HepG2 (cell line): ENCODE measurements around the gene CUL9. TPM values are rescaled to one million over a fixed set of nuclear protein-coding genes. Genes with fewer than 3 reads are reported as not detected.
A peak's percentile ranks its signal among the peaks of the same experiment; 100 is the strongest.

ENCODE experiments used
- CBX5 ChIP-seq: sonication (generic); formaldehyde crosslinking; IDR thresholded peaks from 2 replicates; pipeline ENCODE4 v1.4.0; 2020; ENCODE audit warnings: missing genetic modification reagents, borderline replicate concordance
- ERF ChIP-seq: IDR thresholded peaks from 2 replicates; pipeline ENCODE4 v1.6.1; 2018; ENCODE audit warnings: missing biosample characterization, missing genetic modification reagents
- FOXP1 ChIP-seq, 2 experiments: fragments of 450-650 bp in 1 of 2; IDR thresholded peaks; 2 replicates each; pipeline ENCODE4 v1.6.1; 2017 to 2018; ENCODE audit warnings: antibody characterized with exemption in 1 of 2
- HOXA7 ChIP-seq: sonication (generic); formaldehyde crosslinking; IDR thresholded peaks from 2 replicates; pipeline ENCODE4 v1.8.1; 2022; ENCODE audit warnings: mild to moderate bottlenecking, missing genetic modification reagents, moderate library complexity
- SKI ChIP-seq: fragments of 450-650 bp; IDR thresholded peaks from one replicate; pipeline ENCODE4 v1.6.1; 2018; ENCODE audit warnings: mild to moderate bottlenecking; ENCODE audit not compliant: partially characterized antibody
- ZFP41 ChIP-seq: sonication (generic); formaldehyde crosslinking; IDR thresholded peaks from 2 replicates; pipeline ENCODE4 v1.4.0; 2020; ENCODE audit warnings: mild to moderate bottlenecking, missing genetic modification reagents, borderline replicate concordance
- ZFX ChIP-seq: sonication (generic); formaldehyde crosslinking; IDR thresholded peaks from 2 replicates; pipeline ENCODE4 v1.4.0; 2020; ENCODE audit warnings: mild to moderate bottlenecking, low read depth, missing genetic modification reagents, moderate library complexity
- ZNF33B ChIP-seq: sonication (generic); formaldehyde crosslinking; IDR thresholded peaks from 2 replicates; pipeline ENCODE4 v1.5.1; 2020; ENCODE audit warnings: mild to moderate bottlenecking, missing genetic modification reagents
- ZNF468 ChIP-seq: sonication (generic); formaldehyde crosslinking; IDR thresholded peaks from 2 replicates; pipeline ENCODE4 v1.8.0; 2022; ENCODE audit warnings: mild to moderate bottlenecking, moderate library complexity, missing genetic modification reagents
- ZNF556 ChIP-seq: sonication (generic); formaldehyde crosslinking; IDR thresholded peaks from 2 replicates; pipeline ENCODE4 v1.4.0; 2020; ENCODE audit warnings: mild to moderate bottlenecking, missing genetic modification reagents, borderline replicate concordance
- polyA plus RNA-seq, 8 experiments: library from polyadenylated mRNA; depleted of rRNA in 3 of 8; stranded (reverse) in 7 of 8; unstranded in 1 of 8; fragments of >200 nt; fragmentation: Illumina TruSeq in 4 of 8; extraction: Trizol in 4 of 8; gene quantifications; 2 replicates each; pipeline versions ENCODE4 v1.2.1 to v1.2.3, GENCODE V29; 2011 to 2016; ENCODE audit warnings: low read depth in 4 of 8, missing spikeins in 1 of 8, mixed read lengths in 1 of 8; ENCODE audit not compliant: insufficient read depth in 1 of 8
- total RNA-seq, 5 experiments: library from RNA; depleted of rRNA; stranded (reverse); fragments of >200 nt; fragmentation: Illumina TruSeq; extraction: Trizol; gene quantifications; 2 replicates each; pipeline ENCODE4 v1.2.3, GENCODE V29; 2016; ENCODE audit warnings: low read depth in 1 of 5
- TF ChIP-seq, protein P1 (sequence below): sonication (generic); formaldehyde crosslinking; IDR thresholded peaks from 2 replicates; pipeline ENCODE4 v1.8.1; 2023; ENCODE audit warnings: mild to moderate bottlenecking, moderate library complexity, missing genetic modification reagents
- TF ChIP-seq, protein P2 (sequence below): sonication (generic); formaldehyde crosslinking; conservative IDR thresholded peaks from 2 replicates; pipeline ENCODE4 v1.5.0; 2020; ENCODE audit warnings: missing genetic modification reagents
- TF ChIP-seq, protein P3 (sequence below): sonication (generic); formaldehyde crosslinking; IDR thresholded peaks from 2 replicates; pipeline ENCODE4 v1.4.0; 2020; ENCODE audit warnings: mild to moderate bottlenecking, missing genetic modification reagents
- TF ChIP-seq, protein P4 (sequence below): sonication (generic); formaldehyde crosslinking; IDR thresholded peaks from 2 replicates; pipeline ENCODE4 v1.9.0; 2022; ENCODE audit warnings: missing genetic modification reagents, mild to moderate bottlenecking, borderline replicate concordance
- TF ChIP-seq, protein P5 (sequence below): sonication (generic); formaldehyde crosslinking; IDR thresholded peaks from 2 replicates; pipeline ENCODE4 v1.4.0; 2020; ENCODE audit warnings: missing genetic modification reagents
- TF ChIP-seq, protein P6 (sequence below): sonication (generic); formaldehyde crosslinking; IDR thresholded peaks from 2 replicates; pipeline ENCODE4 v1.8.0; 2022; ENCODE audit warnings: mild to moderate bottlenecking, missing genetic modification reagents, moderate library complexity
- TF ChIP-seq, protein P7 (sequence below): sonication (generic); formaldehyde crosslinking; IDR thresholded peaks from 2 replicates; pipeline ENCODE4 v1.5.1; 2020; ENCODE audit warnings: mild to moderate bottlenecking, missing genetic modification reagents, moderate library complexity

CUL9 gene
- total and polyA plus RNA-seq, 2 of the 13 experiments (the other 11 are each of a cell fraction or from before 2014, with no cell fraction given), result 11.4 to 13.7 TPM

DNA sequence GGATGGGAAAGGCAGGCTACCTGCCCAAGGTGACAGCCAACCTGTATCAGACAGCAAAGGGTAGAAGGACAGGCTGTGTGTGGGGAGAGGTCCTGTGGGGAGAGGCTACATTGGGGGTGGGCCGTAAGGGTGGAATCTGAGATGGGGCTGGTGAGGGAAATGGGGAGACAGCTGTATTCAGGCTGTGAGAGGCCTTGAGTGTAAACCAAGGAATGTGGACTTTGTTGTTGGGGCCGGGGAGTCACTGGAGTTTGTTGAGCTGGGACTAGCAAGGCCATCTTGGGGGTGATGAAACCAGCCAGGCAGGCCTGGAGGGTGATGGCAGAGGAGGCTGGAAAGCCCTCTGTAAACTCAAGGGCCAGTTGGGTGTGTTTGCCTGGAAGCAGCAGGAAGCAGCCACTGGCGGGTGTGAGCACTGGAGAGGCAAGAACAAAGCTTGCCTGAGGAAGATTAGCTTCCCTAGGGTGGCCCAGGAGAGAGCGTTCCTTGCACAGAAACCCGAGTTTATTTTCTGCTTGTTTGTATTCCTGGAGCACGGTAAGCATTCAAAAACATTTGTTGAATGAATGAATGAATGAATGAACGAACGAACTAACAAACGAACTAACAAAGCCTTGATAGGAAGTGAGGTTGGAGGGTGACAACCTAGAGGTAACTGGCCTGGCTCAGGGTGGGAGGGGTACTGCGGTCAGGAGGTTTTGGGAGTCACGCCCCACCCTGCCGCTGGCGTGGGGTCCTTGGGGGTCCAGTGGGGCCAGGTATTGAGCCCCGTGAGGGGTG is 80.2 kb downstream of the CUL9 start (continued):
- TF ChIP-seq FOXP1 (IDR thresholded peaks at IDR 0.05) (no peak), FOXP1 (CRISPR knock-in tag; IDR thresholded peaks at IDR 0.05) (0 out of 2 replicates have a peak, but pooled peaks have one; percentile 25), HOXA7 (no peak), ZNF468 (no peak), SKI (peak; percentile 11), CBX5 (CRISPR knock-in tag) (0 out of 2 replicates have a peak, but pooled peaks have one; percentile 44), ZFX (CRISPR knock-in tag) (peak; percentile 34; the same call in 1 of the 2 replicates), ZNF33B (CRISPR knock-in tag) (no peak), ZNF556 (peak; percentile 45; the same call in 1 of the 2 replicates), ZFP41 (no peak), ERF (peak; percentile 71; the same call in 1 of the 2 replicates)
- TF ChIP-seq, protein P1, sequence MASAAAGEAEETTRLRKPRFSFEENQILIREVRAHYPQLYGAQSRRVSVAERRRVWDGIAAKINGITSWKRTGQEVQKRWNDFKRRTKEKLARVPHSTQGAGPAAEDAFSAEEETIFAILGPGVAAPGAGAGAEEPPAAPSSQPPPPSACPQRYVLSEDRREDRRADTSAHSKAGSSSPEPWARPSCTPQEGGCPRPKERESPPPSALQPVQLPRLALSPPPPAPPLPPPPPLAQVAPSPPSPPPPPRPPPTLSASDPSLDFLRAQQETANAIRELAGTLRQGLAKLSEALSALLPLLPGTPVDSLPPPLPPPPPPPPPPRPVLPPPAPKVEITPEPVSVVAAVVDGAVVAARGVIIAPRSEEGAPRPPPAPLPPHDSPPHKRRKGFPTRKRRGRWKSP (CRISPR knock-in tag), result 0 out of 2 replicates have a peak, but pooled peaks have one; percentile 38
- TF ChIP-seq, protein P2, sequence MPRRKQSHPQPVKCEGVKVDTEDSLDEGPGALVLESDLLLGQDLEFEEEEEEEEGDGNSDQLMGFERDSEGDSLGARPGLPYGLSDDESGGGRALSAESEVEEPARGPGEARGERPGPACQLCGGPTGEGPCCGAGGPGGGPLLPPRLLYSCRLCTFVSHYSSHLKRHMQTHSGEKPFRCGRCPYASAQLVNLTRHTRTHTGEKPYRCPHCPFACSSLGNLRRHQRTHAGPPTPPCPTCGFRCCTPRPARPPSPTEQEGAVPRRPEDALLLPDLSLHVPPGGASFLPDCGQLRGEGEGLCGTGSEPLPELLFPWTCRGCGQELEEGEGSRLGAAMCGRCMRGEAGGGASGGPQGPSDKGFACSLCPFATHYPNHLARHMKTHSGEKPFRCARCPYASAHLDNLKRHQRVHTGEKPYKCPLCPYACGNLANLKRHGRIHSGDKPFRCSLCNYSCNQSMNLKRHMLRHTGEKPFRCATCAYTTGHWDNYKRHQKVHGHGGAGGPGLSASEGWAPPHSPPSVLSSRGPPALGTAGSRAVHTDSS (CRISPR knock-in tag), result 0 out of 2 replicates have a peak, but pooled peaks have one; percentile 43
- TF ChIP-seq, protein P3, sequence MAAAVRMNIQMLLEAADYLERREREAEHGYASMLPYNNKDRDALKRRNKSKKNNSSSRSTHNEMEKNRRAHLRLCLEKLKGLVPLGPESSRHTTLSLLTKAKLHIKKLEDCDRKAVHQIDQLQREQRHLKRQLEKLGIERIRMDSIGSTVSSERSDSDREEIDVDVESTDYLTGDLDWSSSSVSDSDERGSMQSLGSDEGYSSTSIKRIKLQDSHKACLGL, result 0 out of 2 replicates have a peak, but pooled peaks have one; percentile 13
- TF ChIP-seq, protein P4, sequence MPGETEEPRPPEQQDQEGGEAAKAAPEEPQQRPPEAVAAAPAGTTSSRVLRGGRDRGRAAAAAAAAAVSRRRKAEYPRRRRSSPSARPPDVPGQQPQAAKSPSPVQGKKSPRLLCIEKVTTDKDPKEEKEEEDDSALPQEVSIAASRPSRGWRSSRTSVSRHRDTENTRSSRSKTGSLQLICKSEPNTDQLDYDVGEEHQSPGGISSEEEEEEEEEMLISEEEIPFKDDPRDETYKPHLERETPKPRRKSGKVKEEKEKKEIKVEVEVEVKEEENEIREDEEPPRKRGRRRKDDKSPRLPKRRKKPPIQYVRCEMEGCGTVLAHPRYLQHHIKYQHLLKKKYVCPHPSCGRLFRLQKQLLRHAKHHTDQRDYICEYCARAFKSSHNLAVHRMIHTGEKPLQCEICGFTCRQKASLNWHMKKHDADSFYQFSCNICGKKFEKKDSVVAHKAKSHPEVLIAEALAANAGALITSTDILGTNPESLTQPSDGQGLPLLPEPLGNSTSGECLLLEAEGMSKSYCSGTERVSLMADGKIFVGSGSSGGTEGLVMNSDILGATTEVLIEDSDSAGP (CRISPR knock-in tag), result 0 out of 2 replicates have a peak, but pooled peaks have one; percentile 24
- TF ChIP-seq, protein P5, sequence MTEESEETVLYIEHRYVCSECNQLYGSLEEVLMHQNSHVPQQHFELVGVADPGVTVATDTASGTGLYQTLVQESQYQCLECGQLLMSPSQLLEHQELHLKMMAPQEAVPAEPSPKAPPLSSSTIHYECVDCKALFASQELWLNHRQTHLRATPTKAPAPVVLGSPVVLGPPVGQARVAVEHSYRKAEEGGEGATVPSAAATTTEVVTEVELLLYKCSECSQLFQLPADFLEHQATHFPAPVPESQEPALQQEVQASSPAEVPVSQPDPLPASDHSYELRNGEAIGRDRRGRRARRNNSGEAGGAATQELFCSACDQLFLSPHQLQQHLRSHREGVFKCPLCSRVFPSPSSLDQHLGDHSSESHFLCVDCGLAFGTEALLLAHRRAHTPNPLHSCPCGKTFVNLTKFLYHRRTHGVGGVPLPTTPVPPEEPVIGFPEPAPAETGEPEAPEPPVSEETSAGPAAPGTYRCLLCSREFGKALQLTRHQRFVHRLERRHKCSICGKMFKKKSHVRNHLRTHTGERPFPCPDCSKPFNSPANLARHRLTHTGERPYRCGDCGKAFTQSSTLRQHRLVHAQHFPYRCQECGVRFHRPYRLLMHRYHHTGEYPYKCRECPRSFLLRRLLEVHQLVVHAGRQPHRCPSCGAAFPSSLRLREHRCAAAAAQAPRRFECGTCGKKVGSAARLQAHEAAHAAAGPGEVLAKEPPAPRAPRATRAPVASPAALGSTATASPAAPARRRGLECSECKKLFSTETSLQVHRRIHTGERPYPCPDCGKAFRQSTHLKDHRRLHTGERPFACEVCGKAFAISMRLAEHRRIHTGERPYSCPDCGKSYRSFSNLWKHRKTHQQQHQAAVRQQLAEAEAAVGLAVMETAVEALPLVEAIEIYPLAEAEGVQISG (CRISPR knock-in tag), result no peak
- TF ChIP-seq, protein P6, sequence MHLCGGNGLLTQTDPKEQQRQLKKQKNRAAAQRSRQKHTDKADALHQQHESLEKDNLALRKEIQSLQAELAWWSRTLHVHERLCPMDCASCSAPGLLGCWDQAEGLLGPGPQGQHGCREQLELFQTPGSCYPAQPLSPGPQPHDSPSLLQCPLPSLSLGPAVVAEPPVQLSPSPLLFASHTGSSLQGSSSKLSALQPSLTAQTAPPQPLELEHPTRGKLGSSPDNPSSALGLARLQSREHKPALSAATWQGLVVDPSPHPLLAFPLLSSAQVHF, result no peak
- TF ChIP-seq, protein P7, sequence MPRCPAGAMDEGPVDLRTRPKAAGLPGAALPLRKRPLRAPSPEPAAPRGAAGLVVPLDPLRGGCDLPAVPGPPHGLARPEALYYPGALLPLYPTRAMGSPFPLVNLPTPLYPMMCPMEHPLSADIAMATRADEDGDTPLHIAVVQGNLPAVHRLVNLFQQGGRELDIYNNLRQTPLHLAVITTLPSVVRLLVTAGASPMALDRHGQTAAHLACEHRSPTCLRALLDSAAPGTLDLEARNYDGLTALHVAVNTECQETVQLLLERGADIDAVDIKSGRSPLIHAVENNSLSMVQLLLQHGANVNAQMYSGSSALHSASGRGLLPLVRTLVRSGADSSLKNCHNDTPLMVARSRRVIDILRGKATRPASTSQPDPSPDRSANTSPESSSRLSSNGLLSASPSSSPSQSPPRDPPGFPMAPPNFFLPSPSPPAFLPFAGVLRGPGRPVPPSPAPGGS, result peak; percentile 54; the same call in 1 of the 2 replicates
